GM10248 (cell line): ENCODE results near the gene KRT36.

Source experiments
- CTCF ChIA-PET: fragments of 300-600 bp; sonication (Branson Sonifier 250); formaldehyde crosslinking; extraction: SDS; loops from one replicate; lab custom pipeline; 2021; ENCODE audit warnings: antibody characterized with exemption; lab: Yijun Ruan, JAX
- POLR2A ChIA-PET: fragments of 350-650 bp; sonication (Branson Sonifier 250); formaldehyde crosslinking; extraction: SDS; loops from one replicate; lab custom pipeline; 2020; ENCODE audit warnings: antibody characterized with exemption; lab: Yijun Ruan, JAX
- DNase-seq: peaks from one replicate; pipeline ENCODE4 v3.0.0; 2012; ENCODE audit errors: extremely low spot score
- CTCF ChIP-seq: IDR thresholded peaks from 2 replicates; pipeline ENCODE4 v1.5.1; 2012; ENCODE audit warnings: mild to moderate bottlenecking, low read depth; ENCODE audit errors: extremely low read depth, missing control alignments, control extremely low read depth

Gene KRT36

GRCh38 chr17:41475421-41475820 is 14.3 kb downstream of the KRT36 start:
- DNase-seq: no peak
- ChIA-PET POLR2A (no interaction called here), CTCF (interaction anchor here (1.4 kb wide), 1 partner anchor 12 kb away, joined by 5 read pairs; no protein-coding TSS in a partner anchor)
- TF ChIP-seq CTCF: no peak

GRCh38 chr17:41474863-41475262 is 14.8 kb downstream of the KRT36 start:
- ChIA-PET POLR2A (no interaction called here), CTCF (interaction anchor here (1.4 kb wide), 1 partner anchor 11 kb away, joined by 5 read pairs; no protein-coding TSS in a partner anchor)
- no peak for DNase-seq
- TF ChIP-seq CTCF: no peak

- TF ChIP-seq CTCF: no peak
- no peak for DNase-seq
- ChIA-PET POLR2A (no interaction called here), CTCF (no interaction called here)
Measured at GRCh38 chr17:41468346-41468745, 21.4 kb downstream of the KRT36 start.

GRCh38 chr17:41467561-41467960 is 22.1 kb downstream of the KRT36 start:
- POLR2A ChIA-PET: no interaction called here
- no peak for DNase-seq
- no peak for TF ChIP-seq CTCF
- CTCF ChIA-PET: interaction anchor here (1.9 kb wide), 1 partner anchor 10 kb away, joined by 5 read pairs; no protein-coding TSS in a partner anchor

GRCh38 chr17:41466988-41467387 is 22.7 kb downstream of the KRT36 start, which contains the start of gene KRT32:
Gene KRT32 (minus strand): TSS chr17:41467386. CDS start chr17:41467325, 61 bp downstream.
- ChIA-PET CTCF (interaction anchor here (1.9 kb wide), 1 partner anchor 11 kb away, joined by 5 read pairs; no protein-coding TSS in a partner anchor), POLR2A (no interaction called here)
- DNase-seq: no peak
- TF ChIP-seq CTCF: no peak

- ChIA-PET POLR2A (no interaction called here), CTCF (no interaction called here)
- TF ChIP-seq CTCF: no peak
- DNase-seq: no peak
Measured at GRCh38 chr17:41464682-41465081, 25.0 kb downstream of the KRT36 start.
